MM.1S (cell line): ENCODE data around the gene NCAM2.

ENCODE experiments used
- EZH2 ChIP-seq: fragments of 300-600 bp; sonication (generic); optimal IDR thresholded peaks from 2 replicates; pipeline ENCODE3; 2017; ENCODE audit warnings: low read depth, mild to moderate bottlenecking, antibody characterized with exemption, low read length, mixed read lengths
- EZH2phosphoT487 ChIP-seq: fragments of 300-600 bp; sonication (generic); IDR thresholded peaks from 2 replicates; pipeline ENCODE4 v1.6.1; 2018; ENCODE audit warnings: antibody characterized with exemption, low read length
- TF ChIP-seq, protein P1 (sequence below): fragments of 300-600 bp; sonication (generic); IDR thresholded peaks from 2 replicates; pipeline ENCODE4 v1.5.1; 2016; ENCODE audit warnings: antibody characterized with exemption, low read length, mixed read lengths

DNA sequence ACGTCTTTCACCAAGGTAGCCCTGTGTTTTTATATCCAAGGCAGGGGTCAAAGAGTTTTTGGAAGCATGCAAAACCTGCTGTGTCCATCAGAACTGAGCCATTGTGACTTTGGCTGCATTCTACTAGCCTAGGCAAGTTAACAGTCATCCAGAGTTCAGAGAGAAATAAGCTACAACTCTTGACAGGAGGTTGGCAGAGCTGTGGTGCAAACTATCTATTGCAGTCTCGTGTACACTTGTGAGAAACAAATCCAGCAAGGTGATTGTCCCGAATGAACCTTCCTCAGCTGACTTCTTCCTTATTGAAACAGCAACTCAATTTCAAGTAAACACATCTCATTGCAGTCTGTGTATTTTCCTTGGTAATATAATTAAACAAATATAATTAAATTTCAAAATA, 124.5 kb downstream of the NCAM2 start:
- TF ChIP-seq EZH2: no peak
- TF ChIP-seq, protein P1, sequence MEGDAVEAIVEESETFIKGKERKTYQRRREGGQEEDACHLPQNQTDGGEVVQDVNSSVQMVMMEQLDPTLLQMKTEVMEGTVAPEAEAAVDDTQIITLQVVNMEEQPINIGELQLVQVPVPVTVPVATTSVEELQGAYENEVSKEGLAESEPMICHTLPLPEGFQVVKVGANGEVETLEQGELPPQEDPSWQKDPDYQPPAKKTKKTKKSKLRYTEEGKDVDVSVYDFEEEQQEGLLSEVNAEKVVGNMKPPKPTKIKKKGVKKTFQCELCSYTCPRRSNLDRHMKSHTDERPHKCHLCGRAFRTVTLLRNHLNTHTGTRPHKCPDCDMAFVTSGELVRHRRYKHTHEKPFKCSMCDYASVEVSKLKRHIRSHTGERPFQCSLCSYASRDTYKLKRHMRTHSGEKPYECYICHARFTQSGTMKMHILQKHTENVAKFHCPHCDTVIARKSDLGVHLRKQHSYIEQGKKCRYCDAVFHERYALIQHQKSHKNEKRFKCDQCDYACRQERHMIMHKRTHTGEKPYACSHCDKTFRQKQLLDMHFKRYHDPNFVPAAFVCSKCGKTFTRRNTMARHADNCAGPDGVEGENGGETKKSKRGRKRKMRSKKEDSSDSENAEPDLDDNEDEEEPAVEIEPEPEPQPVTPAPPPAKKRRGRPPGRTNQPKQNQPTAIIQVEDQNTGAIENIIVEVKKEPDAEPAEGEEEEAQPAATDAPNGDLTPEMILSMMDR: no peak
- TF ChIP-seq EZH2phosphoT487: no peak
